ENCODE results near the gene MC1R. TPM values are rescaled to one million over a fixed set of nuclear protein-coding genes. Genes with fewer than 3 reads are reported as not detected.
A peak's percentile ranks its signal among the peaks of the same experiment; 100 is the strongest.

Gene MC1R
- 12.2 TPM for total RNA-seq (2021; ENCODE audit: unreplicated experiment)
- 9.9 and 12.5 TPM in 2 replicates for polyA plus RNA-seq (2012)
- Bru-seq, nascent RNA: percentile 60 among the genes with signal in this experiment
- BruChase-seq, experiment 1, labeled RNA remaining after a 6-hour chase: percentile 96 among the genes with signal in this experiment
- percentile 82 among the genes with signal in this experiment for BruChase-seq, experiment 2, labeled RNA remaining after a 2-hour chase
- long read RNA-seq, transcript MC1R-202 (1 exons, 3,099 nt): major isoform, 7 of 7 reads
- long read RNA-seq, partial matches to known transcripts: 0 of 7 reads
- long read RNA-seq, other reads (novel, unspliced or antisense): 0 of 7 reads

DNA sequence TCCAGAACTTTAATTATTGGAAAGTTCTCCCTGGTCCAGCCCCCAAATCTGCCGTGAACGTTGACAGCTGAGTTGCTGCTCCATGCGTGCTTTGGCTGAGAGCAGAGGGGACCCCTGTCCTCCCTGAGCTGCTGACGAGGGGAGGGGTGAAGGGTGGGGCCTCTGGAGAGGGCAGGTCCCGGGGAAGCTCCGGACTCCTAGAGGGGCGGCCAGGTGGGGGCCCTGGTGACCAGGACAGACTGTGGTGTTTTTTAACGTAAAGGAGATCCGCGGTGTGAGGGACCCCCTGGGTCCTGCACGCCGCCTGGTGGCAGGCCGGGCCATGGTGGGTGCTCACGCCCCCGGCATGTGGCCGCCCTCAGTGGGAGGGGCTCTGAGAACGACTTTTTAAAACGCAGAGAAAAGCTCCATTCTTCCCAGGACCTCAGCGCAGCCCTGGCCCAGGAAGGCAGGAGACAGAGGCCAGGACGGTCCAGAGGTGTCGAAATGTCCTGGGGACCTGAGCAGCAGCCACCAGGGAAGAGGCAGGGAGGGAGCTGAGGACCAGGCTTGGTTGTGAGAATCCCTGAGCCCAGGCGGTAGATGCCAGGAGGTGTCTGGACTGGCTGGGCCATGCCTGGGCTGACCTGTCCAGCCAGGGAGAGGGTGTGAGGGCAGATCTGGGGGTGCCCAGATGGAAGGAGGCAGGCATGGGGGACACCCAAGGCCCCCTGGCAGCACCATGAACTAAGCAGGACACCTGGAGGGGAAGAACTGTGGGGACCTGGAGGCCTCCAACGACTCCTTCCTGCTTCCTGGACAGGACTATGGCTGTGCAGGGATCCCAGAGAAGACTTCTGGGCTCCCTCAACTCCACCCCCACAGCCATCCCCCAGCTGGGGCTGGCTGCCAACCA lies at the start of gene MC1R:
Gene MC1R (plus strand): TSS at position 410 of the 895 bp plus-strand sequence. CDS start 397 bp downstream, at position 807.
- Histone ChIP-seq H3K9ac (ENCODE audit: low read length) (peak within 1 kb of the TSS; percentile 64), H3K27ac (ENCODE audit: low read depth, low read length) (peak within 1 kb of the TSS; percentile 87), H3K4me1 (ENCODE audit: control insufficient read depth in 1 of 2, insufficient read depth in 2 of 2, low read length in 2 of 2) (peaks cover 52 to 73% of the 10 kb centered on the region in 2 experiments), H3K4me2 (ENCODE audit: low read length) (peak within 1 kb of the TSS; percentile 80), H3K79me2 (ENCODE audit: insufficient read depth, low read length) (peaks cover 5% of the 10 kb centered on the region), H2AFZ (ENCODE audit: low read depth, low read length, poor library complexity, severe bottlenecking) (no peak within 1 kb of the TSS), H3K9me3 (ENCODE audit: control insufficient read depth in 1 of 2, insufficient read depth in 1 of 2, low read depth in 1 of 2, low read length in 2 of 2) (no peaks in the 10 kb centered on the region), H4K20me1 (ENCODE audit: insufficient read depth) (peaks cover under 1% of the 10 kb centered on the region; the same call in 1 of the 2 replicates), H3K9me2 (ENCODE audit: insufficient read depth) (no peaks in the 10 kb centered on the region), H3K27me3 (ENCODE audit: insufficient read depth, low read length) (no peaks in the 10 kb centered on the region), H3K36me3 (ENCODE audit: control insufficient read depth in 1 of 2, insufficient read depth in 2 of 2, low read length in 2 of 2) (no peaks in the 10 kb centered on the region), H3K4me3 (replicated peaks in 1 of 2; ENCODE audit: low read depth in 1 of 2, low read length in 2 of 2) (peak within 1 kb of the TSS; percentile 19 to 49)
- TF ChIP-seq POLR2AphosphoS5 (IDR thresholded peaks at IDR 0.05; ENCODE audit: low read depth, low read length) (peak; percentile 28; the same call in 1 of the 2 replicates), POLR2A (IDR thresholded peaks at IDR 0.05; ENCODE audit: borderline replicate concordance, extremely low read depth, insufficient read depth, insufficient read length) (peak; percentile 61), CEBPB (IDR thresholded peaks at IDR 0.05; ENCODE audit: low read depth) (no peak), EGR1 (IDR thresholded peaks at IDR 0.05; ENCODE audit: low read depth) (no peak), TCF7L2 (IDR thresholded peaks at IDR 0.05; ENCODE audit: borderline replicate concordance, extremely low read depth, insufficient read depth, insufficient read length) (peak; percentile 11)
- TF ChIP-seq, protein P1, sequence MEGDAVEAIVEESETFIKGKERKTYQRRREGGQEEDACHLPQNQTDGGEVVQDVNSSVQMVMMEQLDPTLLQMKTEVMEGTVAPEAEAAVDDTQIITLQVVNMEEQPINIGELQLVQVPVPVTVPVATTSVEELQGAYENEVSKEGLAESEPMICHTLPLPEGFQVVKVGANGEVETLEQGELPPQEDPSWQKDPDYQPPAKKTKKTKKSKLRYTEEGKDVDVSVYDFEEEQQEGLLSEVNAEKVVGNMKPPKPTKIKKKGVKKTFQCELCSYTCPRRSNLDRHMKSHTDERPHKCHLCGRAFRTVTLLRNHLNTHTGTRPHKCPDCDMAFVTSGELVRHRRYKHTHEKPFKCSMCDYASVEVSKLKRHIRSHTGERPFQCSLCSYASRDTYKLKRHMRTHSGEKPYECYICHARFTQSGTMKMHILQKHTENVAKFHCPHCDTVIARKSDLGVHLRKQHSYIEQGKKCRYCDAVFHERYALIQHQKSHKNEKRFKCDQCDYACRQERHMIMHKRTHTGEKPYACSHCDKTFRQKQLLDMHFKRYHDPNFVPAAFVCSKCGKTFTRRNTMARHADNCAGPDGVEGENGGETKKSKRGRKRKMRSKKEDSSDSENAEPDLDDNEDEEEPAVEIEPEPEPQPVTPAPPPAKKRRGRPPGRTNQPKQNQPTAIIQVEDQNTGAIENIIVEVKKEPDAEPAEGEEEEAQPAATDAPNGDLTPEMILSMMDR (IDR thresholded peaks at IDR 0.05 in 2 of 3, conservative IDR thresholded peaks at IDR 0.05 in 1 of 3; ENCODE audit: borderline replicate concordance in 1 of 3, insufficient read depth in 1 of 3, low read depth in 2 of 3, low read length in 2 of 3): peak in 2 of 3 experiments; percentile 72; a peak in 4 of 6 replicates
- intact Hi-C loops (cut with micrococcal nuclease): no loop called here
- RAD21 ChIA-PET (ENCODE audit: low non-redundant PET in 1 of 2, low total read pairs in 2 of 2, uncharacterized antibody in 2 of 2, unreplicated experiment in 2 of 2): no interaction called here
- peak; percentile 15 for ATAC-seq
- peak; percentile 26 for DNase-seq (ENCODE audit: low read depth, low spot score)
- no TSS peak for BruUV-seq (replicated peaks)
- POLR2A ChIA-PET: interaction anchor here (0.6 to 2.0 kb wide), 5 partner anchors 10 to 61 kb away, joined by 4 to 9 read pairs (median 5); partner anchors contain the start of gene TCF25
- CTCF ChIA-PET: interaction anchor here (1.1 to 2.3 kb wide), 2 partner anchors 10 to 101 kb away, joined by 3 to 26 read pairs; no protein-coding TSS in a partner anchor
